DMS153 (cell line): Measurements from ENCODE around the gene FMN1.

Experiments used
- DNase-seq: peaks from one replicate; lab custom pipeline; 2025; lab: John Stamatoyannopoulos, UW

Gene FMN1

GRCh38 chr15:32721596-32721995 is 472.9 kb downstream of the FMN1 start:
- DNase-seq, result no peak

GRCh38 chr15:32718821-32719716 is 475.4 kb downstream of the FMN1 start:
- no peak for DNase-seq

- DNase-seq, result no peak
These were observed 476.2 kb downstream of the FMN1 start for GRCh38 chr15:32718227-32718820.

GRCh38 chr15:32717426-32718226 is 476.9 kb downstream of the FMN1 start, which contains the start of gene GREM1:
GREM1 (plus strand) TSS chr15:32718004; CDS start chr15:32730691, 12,687 bp downstream.
- no peak for DNase-seq

GRCh38 chr15:32716915-32717425 is 477.5 kb downstream of the FMN1 start:
- no peak for DNase-seq

GRCh38 chr15:32716216-32716914 is 478.1 kb downstream of the FMN1 start:
- DNase-seq, result no peak
